Thyroid gland (tissue), 4 donors: ENCODE measurements around the gene C11orf24.

Source experiments
- CTCF ChIP-seq, 6 experiments: fragments of 200-600 bp in 3 of 6; fragments of 450-650 bp in 3 of 6; sonication (generic) in 3 of 6; IDR thresholded peaks; one replicate each; pipeline ENCODE4 v1.5.1; 2016 to 2019; ENCODE audit warnings: antibody characterized with exemption in 6 of 6, mild to moderate bottlenecking in 2 of 6, inconsistent platforms in 1 of 6, moderate library complexity in 1 of 6
- POLR2A ChIP-seq, 2 donors: fragments of 450-650 bp; IDR thresholded peaks; one replicate each; pipeline ENCODE4 v1.6.1; 2017; ENCODE audit warnings: antibody characterized with exemption in 2 of 2, mild to moderate bottlenecking in 2 of 2, moderate library complexity in 1 of 2

GRCh38 chr11:68275721-68276507 lies 4.1 kb upstream of the C11orf24 start:
- TF ChIP-seq CTCF (IDR thresholded peaks at IDR 0.05) (no peak), POLR2A (IDR thresholded peaks at IDR 0.05) (no peak)
